ENCODE results near the gene HIRA. TPM values are rescaled to one million over a fixed set of nuclear protein-coding genes. Genes with fewer than 3 reads are reported as not detected.

Gene HIRA
- total and polyA plus RNA-seq, 9 of the 15 experiments (the other 6 are each of a cell fraction or from before 2014, with no cell fraction given) = 0.96 to 132 (median 58.4) TPM

- TF ChIP-seq PCBP2 (IDR thresholded peaks at IDR 0.05; ENCODE audit: low read depth, low read length, poor library complexity, severe bottlenecking) = no peak
- TF ChIP-seq ZBTB40 (IDR thresholded peaks at IDR 0.05) = no peak
- no peak; the same call in 1 of the 2 replicates for TF ChIP-seq ZBTB40 (CRISPR knock-in tag; IDR thresholded peaks at IDR 0.05)
- TF ChIP-seq HCFC1 (IDR thresholded peaks at IDR 0.05; ENCODE audit: low read depth, low read length) = no peak
- 0 out of 2 replicates have a peak, but pooled peaks have one; percentile 18 for TF ChIP-seq KLF1 (tag; IDR thresholded peaks at IDR 0.05)
- TF ChIP-seq ZNF717 (CRISPR knock-in tag; IDR thresholded peaks at IDR 0.05) = no peak
- no peak for TF ChIP-seq CCAR2 (IDR thresholded peaks at IDR 0.05; ENCODE audit: low read depth, low read length)
- no peak for TF ChIP-seq REST (IDR thresholded peaks at IDR 0.05; ENCODE audit: borderline replicate concordance)
- TF ChIP-seq REST (CRISPR knock-in tag; IDR thresholded peaks at IDR 0.05; ENCODE audit: low read depth) = no peak
These were observed 140.9 kb downstream of the HIRA start (continued) for GRCh38 chr22:19290400-19291217.
